NCI-H774 (cell line): ENCODE results near the gene MORF4L2.

ENCODE experiments used
- DNase-seq: peaks from one replicate; lab custom pipeline; 2025; lab: John Stamatoyannopoulos, UW

MORF4L2 gene, protein sequence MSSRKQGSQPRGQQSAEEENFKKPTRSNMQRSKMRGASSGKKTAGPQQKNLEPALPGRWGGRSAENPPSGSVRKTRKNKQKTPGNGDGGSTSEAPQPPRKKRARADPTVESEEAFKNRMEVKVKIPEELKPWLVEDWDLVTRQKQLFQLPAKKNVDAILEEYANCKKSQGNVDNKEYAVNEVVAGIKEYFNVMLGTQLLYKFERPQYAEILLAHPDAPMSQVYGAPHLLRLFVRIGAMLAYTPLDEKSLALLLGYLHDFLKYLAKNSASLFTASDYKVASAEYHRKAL

DNA sequence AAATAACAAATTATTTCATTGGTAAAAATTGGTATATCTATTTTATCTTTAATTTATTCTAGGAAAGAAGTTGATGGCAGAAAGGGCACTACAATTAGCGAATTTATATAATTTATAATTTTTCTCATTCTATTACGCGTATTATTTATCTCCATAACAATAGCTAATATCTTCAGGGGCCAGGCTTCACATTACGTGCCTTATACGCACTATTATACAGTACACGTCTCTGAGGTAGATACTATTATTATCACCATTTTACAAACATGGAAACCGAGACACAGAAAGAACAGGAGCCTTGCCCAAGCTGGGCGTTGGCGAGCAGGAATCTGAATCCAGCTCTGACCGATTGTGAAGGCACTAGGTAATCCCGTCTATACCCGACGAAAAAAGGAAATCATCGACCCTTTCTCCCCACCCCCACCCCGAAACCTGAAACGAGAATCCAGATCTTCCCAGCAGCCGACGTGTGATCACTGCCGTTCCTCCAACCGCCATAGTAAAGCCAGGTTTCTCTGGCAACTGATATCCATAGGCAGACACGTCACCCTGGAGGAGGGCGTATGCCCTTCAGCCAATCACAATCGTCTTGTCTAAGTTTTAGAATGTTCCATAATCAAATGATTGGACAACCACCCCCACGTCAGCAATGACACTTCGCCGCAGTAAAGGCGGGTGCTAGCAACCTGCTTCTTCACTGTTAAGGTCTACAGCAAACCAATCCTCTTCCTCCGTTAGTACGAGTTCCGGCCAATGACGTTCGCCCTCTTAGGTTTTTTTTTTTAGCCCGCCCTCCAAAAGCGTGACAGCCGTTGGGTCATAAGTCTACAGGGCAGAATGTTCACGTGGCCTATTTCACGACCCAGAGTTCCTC, at the start of gene MORF4L2:
Gene MORF4L2, minus strand, starts transcription at position 501 of the 874 bp plus-strand sequence. CDS start 9,672 bp downstream, outside the sequence.
- DNase-seq: peak; percentile 89

DNA sequence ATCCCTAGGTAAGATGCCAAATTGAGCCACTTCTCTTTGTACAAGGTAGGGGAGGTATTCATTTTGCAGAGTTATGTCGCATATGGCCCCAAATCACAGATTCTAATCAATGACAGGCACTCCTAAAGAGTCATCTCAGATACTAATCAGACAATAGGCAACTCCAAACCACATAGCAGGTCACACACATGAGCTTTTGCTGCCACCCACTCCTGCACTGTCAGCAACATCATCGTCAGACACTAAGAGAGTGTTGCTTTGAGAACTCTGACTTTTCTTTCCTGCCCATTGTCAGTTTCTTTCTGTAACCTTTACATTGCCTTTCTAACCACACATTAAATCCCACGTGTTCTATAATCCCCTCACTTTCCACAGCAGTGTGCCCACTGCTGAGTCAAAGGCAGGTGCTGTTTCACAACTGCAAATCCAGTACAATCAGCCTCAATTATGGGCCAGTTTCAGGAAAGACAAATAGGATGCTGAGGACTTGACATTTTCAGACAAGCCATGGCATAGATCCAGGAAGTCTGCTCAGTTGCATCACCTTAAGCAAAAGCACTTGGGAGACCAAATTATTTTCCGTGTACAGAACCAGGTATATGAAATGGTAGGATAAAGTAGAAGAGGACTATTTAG, 47.7 kb upstream of the MORF4L2 start:
- no peak for DNase-seq

DNA sequence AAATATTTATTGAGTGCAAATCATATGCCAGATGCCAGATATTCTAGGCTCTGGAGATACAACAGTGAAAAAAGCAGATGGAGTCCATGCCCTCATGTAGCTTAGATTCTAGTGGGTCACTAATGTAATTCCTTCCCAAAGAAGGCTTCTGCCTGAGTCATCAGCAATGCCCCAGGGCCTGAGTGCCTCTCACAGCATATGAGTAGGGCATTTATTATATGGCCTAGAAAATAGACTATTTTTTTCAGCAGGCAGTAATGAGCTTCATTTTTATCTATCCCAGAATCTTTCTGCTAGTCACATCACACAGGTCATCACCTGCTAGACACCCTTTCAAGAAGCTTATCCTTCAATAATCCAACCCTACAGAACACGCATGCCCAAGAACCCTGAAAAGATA, 46.5 kb upstream of the MORF4L2 start:
- no peak for DNase-seq

DNA sequence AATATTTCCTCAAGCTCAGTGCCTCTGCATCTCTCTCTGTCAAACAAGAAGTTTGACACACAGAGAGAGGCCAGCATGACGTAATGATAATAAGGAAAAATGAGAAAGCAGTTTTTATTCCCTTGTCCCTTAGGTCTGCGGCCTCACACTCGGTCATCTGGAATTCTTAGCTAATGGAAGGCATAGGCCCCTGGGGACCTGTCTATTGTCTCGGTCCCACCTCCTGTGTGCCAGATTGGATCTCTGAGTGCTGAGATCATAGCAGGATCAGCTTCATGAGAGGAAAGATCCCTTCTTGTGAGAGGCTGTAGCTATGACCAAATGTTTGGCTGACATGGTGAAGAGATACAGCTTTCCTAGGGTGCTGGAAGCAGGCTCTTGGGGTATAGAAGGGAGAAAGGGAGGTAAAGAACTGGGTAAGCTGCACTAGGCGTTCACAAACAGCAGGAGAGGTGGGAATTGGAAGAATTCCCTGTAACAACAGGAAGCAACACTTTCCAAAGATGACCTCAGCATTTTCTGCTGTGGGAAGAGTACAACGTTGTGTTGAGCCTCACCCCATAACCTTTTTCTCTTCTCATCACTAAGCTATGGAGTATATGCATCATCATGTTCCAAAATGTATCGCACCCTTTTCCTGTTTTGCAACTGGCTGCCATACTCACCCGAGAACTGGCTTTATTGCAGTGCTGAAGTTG, 44.4 kb upstream of the MORF4L2 start:
- DNase-seq: no peak

DNA sequence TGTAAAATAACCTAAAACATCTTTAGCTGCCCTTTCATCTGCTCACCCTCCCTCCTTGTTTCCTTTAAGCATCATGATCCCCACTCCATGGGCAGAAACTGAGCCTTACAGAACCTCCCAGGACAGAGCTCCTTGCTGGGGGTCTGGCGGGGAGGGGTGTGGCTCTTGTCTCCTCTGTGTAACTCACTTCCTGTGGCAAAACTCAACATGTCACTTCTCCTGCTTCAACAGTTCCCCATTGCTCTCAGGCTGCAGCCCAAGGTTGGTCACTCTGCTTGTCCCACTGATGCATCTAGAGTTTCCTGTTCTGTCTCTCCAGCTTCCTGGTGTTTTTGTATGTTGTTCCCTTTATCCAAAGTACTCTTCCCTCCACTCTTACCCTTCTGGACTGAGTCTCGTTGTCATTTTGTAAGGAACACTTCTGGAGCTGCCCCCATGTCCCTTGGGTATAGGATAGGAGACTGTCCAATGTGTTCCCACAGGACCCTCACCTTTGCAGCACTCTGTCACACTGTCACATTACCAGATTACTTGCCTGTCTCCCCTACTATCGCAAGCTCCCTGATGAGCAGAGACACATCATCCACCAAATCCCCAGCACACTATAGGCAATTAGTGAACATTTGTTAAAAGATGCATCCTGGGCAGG, 43.8 kb upstream of the MORF4L2 start:
- no peak for DNase-seq

DNA sequence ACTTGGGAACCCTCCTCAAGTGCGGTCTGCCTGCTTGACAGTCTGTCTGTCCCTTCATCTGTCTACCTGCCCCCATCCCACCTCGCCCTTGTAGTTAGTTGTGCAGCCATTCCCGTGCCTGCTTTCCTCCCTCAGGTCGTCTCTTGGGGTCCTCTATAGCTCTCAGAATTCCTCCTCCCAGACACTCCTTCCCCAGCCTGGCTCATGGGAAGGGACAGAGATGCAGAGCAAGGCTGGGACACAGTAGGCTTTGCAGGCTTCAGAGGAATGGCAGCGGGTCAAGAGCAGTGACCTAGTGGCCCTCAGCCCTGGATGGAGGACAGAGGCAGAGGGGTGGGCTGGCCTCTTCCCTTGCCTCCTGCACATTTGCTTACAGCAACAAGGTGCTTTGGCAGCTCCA, 42.5 kb upstream of the MORF4L2 start:
- no peak for DNase-seq

DNA sequence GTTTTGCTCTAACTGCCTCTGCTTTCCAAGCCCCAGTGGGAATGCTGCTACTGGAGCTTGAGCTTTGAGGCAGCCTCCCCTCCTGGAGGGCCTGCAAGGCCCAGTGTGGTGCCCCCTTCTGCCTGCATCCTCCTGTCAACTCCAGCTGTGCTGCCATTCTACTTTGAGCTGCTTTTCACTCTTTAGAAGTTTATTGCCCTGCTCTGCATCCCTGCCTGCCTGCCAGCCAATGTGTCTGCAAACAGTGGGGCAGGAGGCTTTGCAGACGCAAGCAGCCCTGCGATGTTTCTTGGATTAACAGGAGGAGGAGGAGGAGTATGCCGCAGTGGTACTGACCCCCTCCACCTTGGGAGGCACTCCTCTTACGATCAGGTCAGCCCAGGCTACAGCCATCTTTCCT, 40.6 kb upstream of the MORF4L2 start:
- no peak for DNase-seq

DNA sequence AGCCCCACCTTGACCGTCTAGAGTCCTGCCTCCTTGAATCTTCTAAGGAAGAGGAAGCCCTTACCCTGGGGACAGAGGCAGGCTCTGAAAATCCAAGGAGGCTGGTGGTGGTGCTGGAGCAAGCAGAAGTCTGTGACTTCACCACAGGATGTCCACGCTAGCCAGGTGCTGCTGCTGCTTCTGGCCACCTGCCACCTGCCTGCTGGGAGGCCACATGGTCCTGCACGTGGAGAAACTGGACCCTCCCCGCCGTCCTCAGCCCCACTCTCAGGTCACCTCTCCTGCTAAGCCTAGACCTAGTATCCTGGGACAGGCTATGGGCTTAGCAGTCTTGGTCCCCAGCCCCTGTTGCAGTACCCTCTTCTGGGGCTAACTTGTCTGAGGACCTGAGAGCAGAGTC, 40.0 kb upstream of the MORF4L2 start:
- DNase-seq: no peak

DNA sequence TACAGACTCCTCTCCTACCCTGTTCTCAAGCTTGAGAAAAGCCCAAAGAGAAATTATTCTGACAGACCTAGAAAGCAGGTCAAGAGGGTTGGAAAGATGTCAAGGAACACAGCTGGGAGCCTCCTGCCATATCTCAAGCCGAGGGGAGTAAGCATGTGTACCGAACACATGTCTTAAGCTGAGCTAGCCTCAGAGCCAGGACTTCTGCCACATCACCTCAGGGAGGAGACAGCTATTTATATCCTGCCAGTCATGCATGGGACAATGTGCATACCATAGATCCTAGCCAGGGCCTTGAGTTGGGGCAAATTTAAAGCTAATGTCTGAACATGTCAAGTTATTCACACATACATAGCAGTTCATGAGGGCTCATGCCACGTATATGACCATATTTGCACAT, 36.0 kb upstream of the MORF4L2 start:
- no peak for DNase-seq

DNA sequence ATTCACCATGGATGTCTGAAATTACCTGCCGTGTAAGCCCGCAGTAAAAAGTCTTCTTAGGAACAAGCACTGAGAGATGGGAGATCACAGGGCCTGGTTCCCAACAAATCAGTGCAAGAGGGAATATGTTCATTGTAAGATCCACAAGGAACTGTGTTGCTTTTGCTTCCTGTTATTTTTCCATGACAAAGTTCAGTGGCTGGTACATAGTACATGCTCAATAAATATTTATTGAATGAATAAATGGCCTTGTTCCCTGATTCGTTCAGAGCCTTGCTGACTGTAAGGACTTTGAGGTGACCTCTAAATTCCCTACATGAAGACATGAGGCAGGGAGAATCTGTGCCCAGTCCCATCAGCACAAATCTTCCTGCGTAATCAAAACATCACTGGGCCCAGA, 31.6 kb upstream of the MORF4L2 start:
- DNase-seq: no peak

DNA sequence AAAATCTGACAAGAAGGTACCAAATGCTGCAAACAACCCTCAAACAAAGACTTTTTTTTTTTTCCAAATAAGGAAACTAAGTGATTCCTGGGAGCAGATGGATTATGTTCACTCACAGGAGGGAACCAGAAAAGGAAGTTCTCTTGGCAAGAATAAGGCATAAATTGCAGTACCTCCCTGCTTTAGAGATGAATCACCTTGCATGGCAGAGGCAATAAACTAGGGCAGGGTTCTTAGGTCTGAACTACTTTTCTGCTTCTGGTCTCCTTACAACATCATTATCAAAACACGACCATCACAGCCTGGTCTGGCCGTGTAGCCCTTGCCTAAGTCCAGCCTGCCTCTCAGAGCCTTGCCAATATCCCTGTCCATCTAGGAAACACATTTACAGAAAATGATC, 30.5 kb upstream of the MORF4L2 start:
- no peak for DNase-seq

DNA sequence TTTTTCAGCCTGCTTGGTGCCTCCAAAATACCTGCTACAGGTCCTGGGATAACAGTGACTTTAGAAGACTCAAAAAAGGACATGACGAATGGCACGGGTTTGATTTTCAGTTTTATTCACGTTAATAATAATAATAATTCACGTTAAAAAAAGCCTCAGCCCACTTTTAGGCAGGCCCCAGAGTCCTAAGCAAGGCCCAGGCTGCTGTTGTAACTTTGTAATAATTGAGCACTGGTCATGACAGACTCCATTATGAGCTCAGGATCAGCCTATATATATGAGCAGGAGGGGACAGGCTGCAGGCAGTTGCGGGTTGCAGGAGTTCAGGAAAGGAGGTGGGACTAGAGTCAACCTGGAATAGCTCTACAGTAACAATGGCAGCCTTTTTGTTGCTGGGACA, 24.1 kb upstream of the MORF4L2 start, which contains the start of gene TMEM31:
Gene TMEM31, plus strand, starts transcription at position 301 of the 400 bp plus-strand sequence. CDS start 1,350 bp downstream, outside the sequence.
- DNase-seq: no peak

DNA sequence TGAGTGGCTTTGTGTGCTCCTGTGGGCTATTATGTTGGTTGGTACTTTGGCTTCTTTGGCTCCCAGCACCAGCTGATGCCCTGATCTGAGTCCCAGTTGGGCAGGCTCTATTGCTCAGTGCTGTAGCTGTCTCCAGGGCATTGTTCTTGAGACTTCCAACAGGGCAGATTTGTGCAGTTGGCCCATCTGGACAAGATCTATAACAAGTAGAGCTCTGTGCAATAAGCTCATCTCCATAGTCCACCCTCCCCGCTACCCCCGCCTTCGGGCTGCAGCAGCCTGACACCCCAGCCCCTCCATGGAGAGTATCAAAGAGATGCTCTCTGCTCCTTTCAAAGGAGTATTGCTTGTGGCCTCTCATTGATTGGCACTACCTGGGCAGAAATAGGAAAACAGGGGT, 18.4 kb upstream of the MORF4L2 start:
- DNase-seq: no peak

DNA sequence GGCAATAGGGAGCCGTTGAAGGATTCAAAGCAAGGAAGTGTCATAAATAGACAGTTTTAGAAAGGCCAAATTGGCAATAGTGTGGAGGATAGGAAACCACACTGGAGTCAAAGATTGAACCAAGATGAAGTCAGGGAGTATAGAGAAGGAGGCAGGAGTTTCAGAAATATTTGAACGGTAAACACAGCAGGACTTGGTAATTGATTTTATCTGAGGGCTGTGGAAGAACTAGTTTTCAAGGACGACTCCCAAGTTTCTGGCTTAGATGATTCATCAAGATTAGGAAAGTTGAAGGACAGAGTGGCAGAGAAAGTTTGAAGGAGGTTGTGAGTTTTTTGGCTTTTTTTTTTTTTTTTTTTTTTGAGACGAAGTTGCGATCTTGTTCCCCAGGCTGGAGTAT, 12.7 kb upstream of the MORF4L2 start:
- no peak for DNase-seq

DNA sequence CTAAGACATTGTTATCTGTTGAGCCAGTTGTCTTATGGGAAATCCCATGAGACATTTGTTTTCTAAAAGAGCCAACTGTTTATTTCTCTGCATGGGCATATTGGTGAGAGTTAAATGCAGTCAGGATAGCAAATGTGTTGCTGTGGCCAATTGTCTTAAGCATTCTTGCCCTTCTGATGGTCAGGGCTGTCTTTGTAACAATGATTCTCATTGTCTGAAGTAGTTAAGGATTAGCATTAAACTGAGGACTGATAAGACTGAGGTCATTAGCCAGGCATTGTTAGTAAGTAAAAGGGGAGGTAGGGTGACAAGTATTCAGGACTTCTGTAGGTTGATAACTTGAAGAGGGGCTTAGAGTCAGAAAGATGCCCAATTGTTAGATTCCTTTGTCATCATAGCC, 11.2 kb upstream of the MORF4L2 start:
- no peak for DNase-seq

DNA sequence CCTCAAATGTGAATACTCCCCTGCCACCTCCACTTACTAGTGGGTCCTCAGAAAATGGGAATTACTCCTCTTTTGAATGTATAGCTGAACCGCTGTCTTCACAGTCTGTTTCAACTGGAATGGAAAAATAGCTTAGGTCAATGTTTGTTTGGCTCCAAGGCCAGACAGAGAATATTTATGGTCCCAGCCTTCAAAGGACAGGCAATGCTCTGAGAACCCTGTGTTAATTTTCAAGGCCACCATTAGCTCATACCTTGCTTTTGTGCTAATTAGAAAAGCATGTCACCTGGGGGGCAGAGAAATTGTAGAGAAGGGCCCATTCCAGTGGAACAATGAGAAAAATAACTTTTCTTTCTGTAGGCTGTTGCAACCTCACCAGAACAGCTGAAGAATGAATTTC, 4.6 kb upstream of the MORF4L2 start:
- DNase-seq: no peak

DNA sequence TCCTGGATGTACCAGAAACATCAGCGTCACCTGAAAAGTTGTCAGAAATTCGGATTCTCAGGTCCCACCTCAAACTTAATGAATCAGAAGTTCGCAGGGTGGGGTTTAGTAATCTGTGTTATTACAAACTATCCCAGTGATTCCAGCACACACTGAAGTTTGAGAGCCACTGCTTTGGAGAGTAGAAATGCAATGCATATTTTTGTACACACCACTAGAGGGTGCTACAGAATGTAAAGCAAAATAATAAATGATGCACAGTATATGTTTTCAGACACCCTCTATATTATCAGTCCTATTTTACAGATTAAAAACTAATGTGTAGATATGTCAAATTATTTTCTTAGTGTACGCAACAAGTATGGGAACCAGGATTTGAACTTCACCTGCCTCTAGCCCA, 2.4 kb upstream of the MORF4L2 start:
- DNase-seq: peak; percentile 4

DNA sequence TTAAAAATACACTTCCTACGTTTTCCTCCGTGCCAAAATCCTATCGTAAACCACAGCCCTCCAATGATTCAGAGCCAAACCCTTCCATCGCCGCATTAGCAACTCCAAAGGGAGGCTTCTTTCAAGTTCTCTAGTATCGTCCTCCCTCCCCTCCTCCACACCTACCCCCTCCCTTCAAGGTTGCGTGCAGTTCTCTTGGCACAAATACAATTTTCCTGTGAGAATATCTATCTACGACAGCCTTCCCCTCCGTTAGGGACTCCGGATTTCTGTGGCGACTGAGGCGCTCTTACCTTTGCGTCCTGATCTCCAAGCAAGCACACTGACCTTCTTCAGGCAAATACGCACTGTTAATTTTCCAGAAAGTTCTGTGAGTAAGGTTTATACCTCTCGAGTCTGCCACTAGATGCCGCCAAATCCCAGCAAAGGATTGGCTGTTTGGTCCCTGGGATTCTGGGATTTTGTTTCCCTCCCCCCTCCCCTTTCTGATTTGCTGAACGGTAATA, 1.2 kb upstream of the MORF4L2 start:
- peak; percentile 49 for DNase-seq

DNA sequence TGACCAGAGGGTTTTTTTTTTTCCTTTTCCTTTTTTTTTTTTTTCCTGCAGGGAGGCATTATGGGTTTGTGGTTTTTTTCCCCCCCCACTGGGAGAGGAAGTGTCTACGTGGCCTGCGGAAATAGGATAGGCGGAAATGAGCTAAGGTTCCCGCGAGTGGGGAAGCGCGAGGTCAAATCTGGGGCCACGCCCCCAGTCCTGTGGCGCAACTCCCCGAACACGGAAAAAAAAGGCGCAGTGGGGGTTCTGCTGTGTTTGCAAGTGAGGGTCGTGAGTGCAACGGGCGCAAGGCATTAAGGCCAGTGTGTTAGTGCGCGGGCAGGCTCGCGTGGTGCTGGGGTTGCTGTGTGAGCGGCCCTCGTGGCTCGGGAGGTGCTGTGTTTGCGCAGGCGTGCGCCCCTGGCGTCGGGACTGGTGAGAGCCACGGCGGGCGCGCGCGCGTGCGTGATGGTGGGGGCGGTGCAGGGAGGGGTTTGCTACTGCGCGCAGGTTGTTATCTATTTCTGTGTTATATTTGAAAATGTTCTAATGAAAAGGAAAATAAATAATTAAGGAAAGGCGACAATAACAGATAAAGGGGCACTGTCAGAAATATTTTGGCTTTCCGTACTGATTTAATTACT, 685 bp upstream of the MORF4L2 start:
- DNase-seq: peak; percentile 57

DNA sequence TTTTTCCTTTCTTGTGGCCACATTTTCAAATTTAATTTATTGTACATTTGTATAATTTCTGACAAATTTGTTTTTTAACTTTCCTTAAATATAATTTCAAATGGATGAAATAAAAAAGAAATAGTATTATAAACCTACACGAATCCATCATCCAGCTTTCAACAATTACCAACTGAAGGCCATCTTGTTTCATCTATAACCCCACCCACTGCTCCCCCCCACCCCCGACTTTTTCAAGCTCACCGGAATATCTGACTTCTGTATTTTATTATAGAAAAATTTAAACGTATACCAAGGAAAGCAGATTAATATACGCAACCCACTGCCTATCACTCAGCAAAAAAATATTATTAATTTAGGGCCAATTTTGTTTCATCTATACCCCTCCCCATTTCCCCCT, 1.1 kb downstream of the MORF4L2 start:
- no peak for DNase-seq

DNA sequence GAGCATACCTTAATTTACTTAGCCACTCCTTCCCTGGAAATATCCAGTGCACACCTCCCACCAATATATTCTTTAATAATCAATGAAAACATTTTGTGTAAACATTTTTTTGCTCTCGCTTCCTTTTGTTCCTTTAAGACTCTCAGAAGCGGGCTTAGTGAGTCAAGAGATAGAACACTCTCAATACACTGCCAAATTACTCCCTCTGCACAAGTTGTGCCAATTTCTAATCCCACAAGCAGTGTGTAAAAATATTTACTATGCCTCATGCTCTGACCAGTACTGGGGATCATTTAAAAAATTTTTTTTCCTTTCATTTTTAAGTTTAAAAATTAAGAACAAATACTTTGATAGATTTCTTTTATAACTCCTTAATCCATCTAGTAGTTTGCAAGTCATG, 5.1 kb downstream of the MORF4L2 start:
- no peak for DNase-seq
